SU-DHL-6 (cell line): ENCODE results near the gene EXOC3.

ENCODE experiments used
- H2AFZ ChIP-seq: fragments of 200-600 bp; sonication (generic); 2 replicates; pipeline ENCODE4 v1.6.1; 2014; ENCODE audit warnings: low read depth, mild to moderate bottlenecking, moderate library complexity, mixed read lengths, antibody characterized with exemption, low read length; ENCODE audit not compliant: severe bottlenecking
- H3F3A ChIP-seq: fragments of 200-600 bp; shearing (Covaris generic); 2 replicates; pipeline ENCODE4 v1.6.0; 2016; ENCODE audit warnings: antibody characterized with exemption, mild to moderate bottlenecking; ENCODE audit not compliant: insufficient read depth
- H3K27ac ChIP-seq: fragments of 200-600 bp; sonication (generic); 2 replicates; pipeline ENCODE4 v1.5.1; 2016; ENCODE audit warnings: low read depth, mild to moderate bottlenecking, low read length, moderate library complexity, mixed read lengths
- H3K27me3 ChIP-seq: fragments of 200-600 bp; sonication (generic), shearing (Covaris generic); 2 replicates; pipeline ENCODE4 v1.6.0; 2014; ENCODE audit warnings: mild to moderate bottlenecking, low read length
- H3K36me3 ChIP-seq: fragments of 200-600 bp; sonication (generic); 2 replicates; pipeline ENCODE4 v1.6.1; 2014; ENCODE audit warnings: mild to moderate bottlenecking, low read length, mixed read lengths
- H3K4me2 ChIP-seq: fragments of 300-600, 200-600 bp; shearing (Covaris generic), sonication (generic); 2 replicates; pipeline ENCODE4 v1.6.0; 2014; ENCODE audit warnings: low read length, low read depth, mild to moderate bottlenecking; ENCODE audit not compliant: poor library complexity, severe bottlenecking
- H3K4me3 ChIP-seq: fragments of 200-600 bp; sonication (generic); 2 replicates; pipeline ENCODE4 v1.5.1; 2014; ENCODE audit warnings: antibody characterized with exemption, low read length, mild to moderate bottlenecking, mixed read lengths; ENCODE audit not compliant: insufficient read depth, poor library complexity, severe bottlenecking
- H3K79me2 ChIP-seq: fragments of 200-600 bp; sonication (generic); 2 replicates; pipeline ENCODE4 v1.6.1; 2014; ENCODE audit warnings: mild to moderate bottlenecking, low read length, moderate library complexity; ENCODE audit not compliant: insufficient read depth
- H3K9ac ChIP-seq: fragments of 200-600 bp; sonication (generic); 2 replicates; pipeline ENCODE4 v1.7.0; 2014; ENCODE audit warnings: mild to moderate bottlenecking, low read length
- H3K9me2 ChIP-seq: fragments of 200-600 bp; sonication (generic); replicated peaks from 2 replicates; pipeline ENCODE4 v1.6.1; 2014; ENCODE audit warnings: low read length; ENCODE audit not compliant: insufficient read depth
- H3K9me3 ChIP-seq: fragments of 200-600 bp; sonication (generic); 2 replicates; pipeline ENCODE4 v1.6.1; 2014; ENCODE audit warnings: low read length, mixed read lengths; ENCODE audit not compliant: insufficient read depth
- H4K20me1 ChIP-seq: fragments of 200-600 bp; sonication (generic); 2 replicates; pipeline ENCODE4 v1.6.1; 2014; ENCODE audit warnings: low read depth, mild to moderate bottlenecking, antibody characterized with exemption, low read length, moderate library complexity, mixed read lengths
- EZH2phosphoT487 ChIP-seq: fragments of 200-600 bp; sonication (generic), shearing (Covaris generic); conservative IDR thresholded peaks from 2 replicates; pipeline ENCODE4 v1.6.1; 2018; ENCODE audit warnings: mild to moderate bottlenecking, antibody characterized with exemption, low read length, moderate library complexity, mixed read lengths
- TF ChIP-seq, protein P1 (sequence below): fragments of 200-600 bp; sonication (generic); IDR thresholded peaks from one replicate; pipeline ENCODE4 v1.5.1; 2017; ENCODE audit warnings: antibody characterized with exemption, mild to moderate bottlenecking, low read length, moderate library complexity; ENCODE audit not compliant: insufficient read depth, poor library complexity, severe bottlenecking

The EXOC3 gene

DNA sequence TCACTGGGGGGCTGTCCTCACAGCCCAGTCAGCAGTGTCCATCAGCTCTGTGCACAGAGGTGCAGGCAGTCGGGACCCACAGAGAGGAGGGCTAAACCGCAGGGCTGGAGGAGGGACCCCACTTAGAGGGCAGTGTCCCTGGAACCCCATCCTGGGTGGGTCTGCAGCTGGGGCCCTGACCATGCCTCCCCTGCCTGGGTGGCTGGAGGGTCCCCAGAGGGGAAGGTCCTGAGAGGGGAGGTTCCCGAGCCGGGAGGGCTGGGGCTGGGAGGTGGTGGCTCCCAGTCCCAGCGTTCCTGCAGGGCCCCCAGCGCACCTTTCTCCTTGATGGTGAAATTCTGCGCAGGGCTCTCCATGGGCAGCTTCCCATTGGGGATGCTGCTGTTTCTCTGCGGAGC lies 32.7 kb downstream of the EXOC3 start:
- Histone ChIP-seq H3K36me3 (no peaks in the 10 kb centered on the region), H3K27me3 (no peaks in the 10 kb centered on the region), H3K4me2 (no peak overlapping the region), H3K9ac (no peak overlapping the region), H3F3A (peaks cover 4% of the 10 kb centered on the region), H3K9me2 (no peaks in the 10 kb centered on the region), H4K20me1 (no peaks in the 10 kb centered on the region), H3K9me3 (no peaks in the 10 kb centered on the region), H3K79me2 (peaks cover 14% of the 10 kb centered on the region), H2AFZ (no peak overlapping the region), H3K27ac (no peak overlapping the region), H3K4me3 (no peak overlapping the region)
- TF ChIP-seq, protein P1, sequence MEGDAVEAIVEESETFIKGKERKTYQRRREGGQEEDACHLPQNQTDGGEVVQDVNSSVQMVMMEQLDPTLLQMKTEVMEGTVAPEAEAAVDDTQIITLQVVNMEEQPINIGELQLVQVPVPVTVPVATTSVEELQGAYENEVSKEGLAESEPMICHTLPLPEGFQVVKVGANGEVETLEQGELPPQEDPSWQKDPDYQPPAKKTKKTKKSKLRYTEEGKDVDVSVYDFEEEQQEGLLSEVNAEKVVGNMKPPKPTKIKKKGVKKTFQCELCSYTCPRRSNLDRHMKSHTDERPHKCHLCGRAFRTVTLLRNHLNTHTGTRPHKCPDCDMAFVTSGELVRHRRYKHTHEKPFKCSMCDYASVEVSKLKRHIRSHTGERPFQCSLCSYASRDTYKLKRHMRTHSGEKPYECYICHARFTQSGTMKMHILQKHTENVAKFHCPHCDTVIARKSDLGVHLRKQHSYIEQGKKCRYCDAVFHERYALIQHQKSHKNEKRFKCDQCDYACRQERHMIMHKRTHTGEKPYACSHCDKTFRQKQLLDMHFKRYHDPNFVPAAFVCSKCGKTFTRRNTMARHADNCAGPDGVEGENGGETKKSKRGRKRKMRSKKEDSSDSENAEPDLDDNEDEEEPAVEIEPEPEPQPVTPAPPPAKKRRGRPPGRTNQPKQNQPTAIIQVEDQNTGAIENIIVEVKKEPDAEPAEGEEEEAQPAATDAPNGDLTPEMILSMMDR: no peak
- TF ChIP-seq EZH2phosphoT487: no peak

DNA sequence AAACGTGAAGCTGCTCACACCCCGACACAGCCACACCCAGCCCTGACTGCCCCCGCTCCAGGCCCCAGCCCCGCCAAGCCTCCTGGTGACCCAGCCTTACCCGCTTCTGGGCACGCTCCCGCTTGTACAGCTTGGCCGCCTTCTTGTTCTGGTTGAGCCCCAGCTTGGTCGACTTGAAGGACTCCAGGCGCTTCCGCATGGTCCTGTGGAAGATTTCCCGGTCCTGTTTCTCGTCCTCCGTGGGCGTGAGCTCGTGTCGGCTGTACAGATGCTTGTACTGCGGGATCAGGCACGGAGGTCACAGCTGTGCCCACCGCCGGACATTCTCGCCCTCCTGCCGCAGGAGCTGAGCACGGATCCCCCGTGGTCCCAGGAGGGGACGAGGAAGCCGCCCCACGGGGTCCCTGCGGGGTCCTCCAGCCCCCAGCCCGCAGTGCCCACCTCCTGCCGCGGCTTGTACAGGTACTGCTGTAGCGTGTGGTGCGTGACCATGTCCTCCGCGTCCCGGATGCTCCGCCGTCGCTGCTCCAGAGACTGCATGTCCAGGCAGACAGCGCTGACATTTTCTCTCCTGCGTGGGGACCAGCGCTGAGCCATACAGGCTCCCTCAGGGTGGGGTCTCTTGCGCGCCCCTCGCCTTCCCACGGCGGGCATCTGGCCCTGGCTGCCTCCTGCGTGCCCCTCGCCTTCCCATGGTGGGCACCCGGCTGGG lies 33.3 kb downstream of the EXOC3 start:
- no peak overlapping the region for H3K9ac ChIP-seq
- no peaks in the 10 kb centered on the region for H4K20me1 ChIP-seq
- peaks cover 14% of the 10 kb centered on the region for H3K79me2 ChIP-seq
- H3K27me3 ChIP-seq: no peaks in the 10 kb centered on the region
- no peak for TF ChIP-seq EZH2phosphoT487
- TF ChIP-seq, protein P1: no peak
- no peaks in the 10 kb centered on the region for H3K9me2 ChIP-seq
- H3K4me3 ChIP-seq: no peak overlapping the region
- no peaks in the 10 kb centered on the region for H3K9me3 ChIP-seq
- peaks cover 4% of the 10 kb centered on the region for H3F3A ChIP-seq
- no peaks in the 10 kb centered on the region for H3K36me3 ChIP-seq
- no peak overlapping the region for H3K4me2 ChIP-seq
- H3K27ac ChIP-seq: no peak overlapping the region
- H2AFZ ChIP-seq: no peak overlapping the region

DNA sequence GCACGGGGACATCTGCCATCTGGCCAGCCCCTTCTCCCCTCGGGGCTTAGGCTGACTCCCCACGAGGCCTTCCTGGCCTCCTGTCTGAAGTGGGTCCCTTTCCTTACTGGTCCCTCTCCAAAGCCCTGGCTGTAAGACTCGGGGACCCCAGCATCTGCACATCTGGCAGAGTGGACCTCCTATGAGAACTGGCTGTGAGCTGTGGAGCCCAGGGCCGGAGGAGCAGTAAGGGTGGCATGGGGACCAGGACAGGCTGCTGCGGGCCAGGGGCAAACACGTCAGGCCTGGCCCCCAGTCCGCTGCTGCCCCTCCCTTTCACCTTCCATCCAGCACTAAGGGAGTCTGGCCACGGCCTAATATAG lies 33.8 kb downstream of the EXOC3 start:
- Histone ChIP-seq H3K9me2 (no peaks in the 10 kb centered on the region), H3K79me2 (peaks cover 10% of the 10 kb centered on the region), H4K20me1 (no peaks in the 10 kb centered on the region), H3K36me3 (no peaks in the 10 kb centered on the region), H3K9ac (no peak overlapping the region), H2AFZ (no peak overlapping the region), H3K27me3 (no peaks in the 10 kb centered on the region), H3F3A (peaks cover 1% of the 10 kb centered on the region; the same call in 1 of the 2 replicates), H3K4me3 (no peak overlapping the region), H3K4me2 (no peak overlapping the region), H3K9me3 (no peaks in the 10 kb centered on the region), H3K27ac (no peak overlapping the region)
- TF ChIP-seq, protein P1: no peak
- TF ChIP-seq EZH2phosphoT487: no peak
